Esophagus squamous epithelium (tissue), 5 donors: ENCODE measurements around the gene FAP. TPM values are rescaled to one million over a fixed set of nuclear protein-coding genes. Genes with fewer than 3 reads are reported as not detected.

ENCODE experiments used
- DNase-seq: peaks from one replicate; lab custom pipeline; 2025; lab: John Stamatoyannopoulos, UW
- H3K27ac ChIP-seq, 4 donors: fragments of 200-600 bp; sonication (generic); one replicate each; pipeline ENCODE4 v1.5.1; 2016 to 2019; ENCODE audit warnings: mild to moderate bottlenecking in 1 of 4
- H3K27me3 ChIP-seq, 4 donors: fragments of 200-600 bp; sonication (generic); 1 replicate in 3 of 4; 2 replicates in 1 of 4; pipeline versions ENCODE4 v1.5.1 to v1.6.0; 2017 to 2021; ENCODE audit warnings: antibody characterized with exemption in 1 of 4
- H3K36me3 ChIP-seq, 3 donors: fragments of 200-600 bp; sonication (generic); one replicate each; pipeline ENCODE4 v1.5.1; 2016 to 2019
- H3K4me1 ChIP-seq, 3 donors: fragments of 200-600 bp; sonication (generic); one replicate each; pipeline ENCODE4 v1.5.1; 2017 to 2019
- H3K4me3 ChIP-seq, 4 donors: fragments of 200-600 bp; sonication (generic); 1 replicate in 3 of 4; 2 replicates in 1 of 4; pipeline ENCODE4 v1.5.1; 2016 to 2019; ENCODE audit warnings: mild to moderate bottlenecking in 2 of 4, moderate library complexity in 1 of 4
- H3K9me3 ChIP-seq, 3 donors: fragments of 200-600 bp; sonication (generic); one replicate each; pipeline ENCODE4 v1.5.1; 2016 to 2019
- POLR2A ChIP-seq, 4 donors: fragments of 450-650 bp; IDR thresholded peaks; one replicate each; pipeline ENCODE4 v1.6.1; 2017; ENCODE audit warnings: antibody characterized with exemption in 4 of 4, mild to moderate bottlenecking in 4 of 4, moderate library complexity in 3 of 4
- whole genome bisulfite sequencing, 2 donors: methylation state at CpG; one replicate each; pipeline ENCODE4 v1.1.5; 2018; 5-methylcytosine and 5-hydroxymethylcytosine counted together
- intact Hi-C: fragments of 100-400 bp; cut with DNase I; formaldehyde crosslinking; loops from one replicate; pipeline ENCODE4 v1.15.0; 2022
- total RNA-seq, 4 donors: library from RNA; depleted of rRNA; stranded (reverse); fragments of >200 nt; gene quantifications; one replicate each; pipeline ENCODE4 v1.1.0, GENCODE V29; 2016
- TF ChIP-seq, protein P1 (sequence below), 6 experiments: fragments of 450-650 bp in 4 of 6; fragments of 200-600 bp in 2 of 6; sonication (generic) in 2 of 6; IDR thresholded peaks; one replicate each; pipeline ENCODE4 v1.5.1; 2016 to 2019; ENCODE audit warnings: antibody characterized with exemption in 6 of 6, mild to moderate bottlenecking in 4 of 6, moderate library complexity in 4 of 6
- donor health status: DM: yes; HTN: yes; CAD: no.

FAP gene
- total RNA-seq, 4 donors from 2014 or later = 0.91 to 6.5 (median 2.1) TPM

DNA sequence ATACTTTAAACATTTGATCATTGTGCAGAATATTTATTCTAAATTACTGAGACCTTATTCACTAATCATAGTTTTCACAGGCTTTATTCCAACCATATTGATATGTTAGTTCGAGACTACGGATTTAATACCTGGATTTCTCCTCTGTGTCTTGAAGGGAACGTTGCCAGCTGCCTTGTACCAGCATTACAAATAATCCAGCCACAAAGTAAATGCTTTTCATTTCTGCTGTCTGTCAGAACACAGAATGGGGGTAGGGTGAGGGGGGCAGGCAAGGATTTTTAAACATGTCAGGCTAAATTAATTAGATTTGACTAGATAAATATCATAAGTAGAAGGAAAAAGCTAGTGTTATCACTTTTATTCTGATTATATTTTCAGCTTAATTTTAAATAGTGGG, 94.3 kb downstream of the FAP start:
- WGBS, 2 donors = 17 to 19% methylated on average over 3 of the region's 3 CpGs
- H3K9me3 ChIP-seq = no peaks in the 10 kb centered on the region

DNA sequence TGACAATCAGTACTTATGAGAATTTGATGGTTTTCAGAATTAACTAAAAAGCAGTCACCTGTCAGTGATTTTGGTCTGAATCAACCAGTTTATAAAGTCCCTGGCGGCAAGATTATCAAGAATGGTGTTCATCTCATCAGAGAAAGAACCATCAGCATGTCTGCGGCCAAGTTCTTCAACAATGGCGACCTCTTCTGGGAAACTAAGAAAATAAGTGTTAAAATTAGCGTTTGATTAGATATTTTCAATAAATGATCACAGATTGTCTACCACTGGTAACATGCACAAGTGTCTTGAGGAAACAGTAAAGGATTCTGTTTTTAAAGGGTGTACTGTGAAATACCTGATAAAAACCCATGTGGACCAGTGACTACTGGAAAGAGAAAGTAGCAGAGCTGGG, 99.3 kb downstream of the FAP start:
- Histone ChIP-seq H3K27me3 (peaks cover 0 to 7% (median 0%) of the 10 kb centered on the region in 4 donors), H3K4me1 (no peaks in the 10 kb centered on the region), H3K27ac (no peak overlapping the region), H3K9me3 (no peaks in the 10 kb centered on the region), H3K36me3 (no peaks in the 10 kb centered on the region), H3K4me3 (no peak overlapping the region)
- WGBS, 2 donors = 76 to 77% methylated on average over 4 of the region's 4 CpGs
- TF ChIP-seq, protein P1, sequence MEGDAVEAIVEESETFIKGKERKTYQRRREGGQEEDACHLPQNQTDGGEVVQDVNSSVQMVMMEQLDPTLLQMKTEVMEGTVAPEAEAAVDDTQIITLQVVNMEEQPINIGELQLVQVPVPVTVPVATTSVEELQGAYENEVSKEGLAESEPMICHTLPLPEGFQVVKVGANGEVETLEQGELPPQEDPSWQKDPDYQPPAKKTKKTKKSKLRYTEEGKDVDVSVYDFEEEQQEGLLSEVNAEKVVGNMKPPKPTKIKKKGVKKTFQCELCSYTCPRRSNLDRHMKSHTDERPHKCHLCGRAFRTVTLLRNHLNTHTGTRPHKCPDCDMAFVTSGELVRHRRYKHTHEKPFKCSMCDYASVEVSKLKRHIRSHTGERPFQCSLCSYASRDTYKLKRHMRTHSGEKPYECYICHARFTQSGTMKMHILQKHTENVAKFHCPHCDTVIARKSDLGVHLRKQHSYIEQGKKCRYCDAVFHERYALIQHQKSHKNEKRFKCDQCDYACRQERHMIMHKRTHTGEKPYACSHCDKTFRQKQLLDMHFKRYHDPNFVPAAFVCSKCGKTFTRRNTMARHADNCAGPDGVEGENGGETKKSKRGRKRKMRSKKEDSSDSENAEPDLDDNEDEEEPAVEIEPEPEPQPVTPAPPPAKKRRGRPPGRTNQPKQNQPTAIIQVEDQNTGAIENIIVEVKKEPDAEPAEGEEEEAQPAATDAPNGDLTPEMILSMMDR (IDR thresholded peaks at IDR 0.05) = no peak
- no peak for TF ChIP-seq POLR2A (IDR thresholded peaks at IDR 0.05)
- intact Hi-C loops = no loop called here
- no peak for DNase-seq

More for the DNA sequence above, 94.3 kb downstream of the FAP start:
- Histone ChIP-seq H3K27me3 (peaks cover 0 to 7% (median 0%) of the 10 kb centered on the region in 4 donors), H3K4me1 (no peaks in the 10 kb centered on the region), H3K27ac (no peak overlapping the region), H3K4me3 (no peak overlapping the region), H3K36me3 (no peaks in the 10 kb centered on the region)
- DNase-seq = no peak
- TF ChIP-seq, protein P1 (IDR thresholded peaks at IDR 0.05) = no peak
- no peak for TF ChIP-seq POLR2A (IDR thresholded peaks at IDR 0.05)
- intact Hi-C loops = no loop called here

DNA sequence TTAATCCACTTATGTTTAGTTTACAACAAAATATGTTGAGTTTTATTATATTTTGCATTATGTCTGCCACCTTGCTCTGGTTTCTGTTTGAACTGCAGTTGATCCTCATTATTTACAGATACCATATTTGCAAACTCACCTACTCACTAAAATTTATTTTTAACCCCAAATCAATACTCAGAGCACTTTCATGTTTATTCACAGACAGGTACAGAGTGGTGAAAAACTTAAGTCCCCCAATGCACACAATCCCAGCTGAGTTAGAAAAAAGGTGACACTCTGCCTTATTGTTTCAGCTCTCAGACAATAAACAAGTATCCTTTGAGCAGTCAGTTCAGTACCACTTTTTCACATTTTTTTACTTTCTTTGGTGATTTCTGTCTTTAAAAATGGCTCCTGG, 104.9 kb downstream of the FAP start:
- no peak overlapping the region for H3K4me3 ChIP-seq
- H3K9me3 ChIP-seq = no peaks in the 10 kb centered on the region
- no peak for TF ChIP-seq POLR2A (IDR thresholded peaks at IDR 0.05)
- TF ChIP-seq, protein P1 (IDR thresholded peaks at IDR 0.05) = no peak
- peaks cover 0 to 5% (median 0%) of the 10 kb centered on the region in 4 donors for H3K27me3 ChIP-seq
- DNase-seq = no peak
- intact Hi-C loops = no loop called here
- no peak overlapping the region for H3K27ac ChIP-seq
- no peaks in the 10 kb centered on the region for H3K36me3 ChIP-seq
- no peaks in the 10 kb centered on the region for H3K4me1 ChIP-seq

DNA sequence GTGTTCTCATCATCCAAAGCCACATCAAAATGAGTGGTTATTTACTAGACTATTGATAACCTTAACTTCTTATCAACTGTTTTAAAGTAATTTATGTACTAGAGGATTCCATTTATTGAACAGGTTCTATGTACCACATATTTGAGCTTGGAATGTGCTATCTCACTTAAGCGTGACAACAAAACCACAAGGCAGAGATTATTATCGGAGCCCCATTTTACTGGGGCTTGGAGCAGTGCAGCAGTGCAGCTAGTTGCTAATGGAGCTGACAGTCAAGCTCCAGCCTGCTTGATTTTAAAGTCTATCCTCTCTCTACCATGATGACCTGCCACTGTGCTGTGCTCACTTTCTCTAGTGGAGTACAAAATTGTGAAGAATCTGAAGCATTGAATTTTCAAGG, 115.8 kb downstream of the FAP start:
- H3K4me3 ChIP-seq = no peak overlapping the region
- no peak overlapping the region for H3K27ac ChIP-seq
- H3K36me3 ChIP-seq = no peaks in the 10 kb centered on the region
- no peaks in the 10 kb centered on the region for H3K27me3 ChIP-seq
- WGBS, 2 donors = 76 to 78% methylated on average over 2 of the region's 2 CpGs
- H3K9me3 ChIP-seq = peaks cover 0 to 4% (median 0%) of the 10 kb centered on the region in 3 donors
- H3K4me1 ChIP-seq = no peaks in the 10 kb centered on the region
- no peak for DNase-seq
- no peak for TF ChIP-seq POLR2A (IDR thresholded peaks at IDR 0.05)
- TF ChIP-seq, protein P1 (IDR thresholded peaks at IDR 0.05) = no peak
- intact Hi-C loops = loop anchor here (5.0 kb wide), 1 partner anchor 125 kb away; no protein-coding TSS in a partner anchor

DNA sequence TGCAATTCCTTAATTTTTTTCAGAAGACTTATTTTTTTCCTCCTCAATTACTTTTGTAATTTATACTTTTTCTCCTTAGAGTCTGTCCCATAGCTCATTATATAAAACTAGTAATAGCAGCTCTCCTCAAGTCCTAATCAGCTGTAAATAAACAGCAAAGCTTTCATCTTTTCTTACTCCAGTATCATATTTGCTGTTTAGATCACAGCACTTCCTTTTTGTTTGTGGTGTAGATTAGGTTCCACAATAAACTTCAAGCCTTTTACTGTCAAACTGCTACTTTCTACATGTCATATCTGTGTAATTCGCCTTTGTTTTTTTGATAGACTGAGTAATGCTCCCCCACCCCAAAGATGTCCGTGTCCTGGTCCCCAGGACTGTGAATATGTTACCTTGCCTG, 116.7 kb downstream of the FAP start:
- no peak overlapping the region for H3K4me3 ChIP-seq
- H3K36me3 ChIP-seq = no peaks in the 10 kb centered on the region
- peaks cover 0 to 4% (median 0%) of the 10 kb centered on the region in 3 donors for H3K9me3 ChIP-seq
- TF ChIP-seq POLR2A (IDR thresholded peaks at IDR 0.05) = no peak
- TF ChIP-seq, protein P1 (IDR thresholded peaks at IDR 0.05) = no peak
- no peaks in the 10 kb centered on the region for H3K4me1 ChIP-seq
- WGBS, 2 donors = 69 to 70% methylated on average over 2 of the region's 2 CpGs
- intact Hi-C loops = loop anchor here (5.0 kb wide), 1 partner anchor 124 kb away; no protein-coding TSS in a partner anchor
- H3K27ac ChIP-seq = no peak overlapping the region
- no peak for DNase-seq
- H3K27me3 ChIP-seq = no peaks in the 10 kb centered on the region
